Thyroid gland (tissue), 4 donors: ENCODE results near the gene NEK6. TPM values are rescaled to one million over a fixed set of nuclear protein-coding genes. Genes with fewer than 3 reads are reported as not detected.

Source experiments
- DNase-seq, 2 donors: peaks; one replicate each; pipeline ENCODE4 v3.0.0-alpha.2; 2019
- H3K27ac ChIP-seq, 3 donors: fragments of 200-600 bp; sonication (generic); 1 replicate in 2 of 3; 2 replicates in 1 of 3; pipeline ENCODE4 v1.5.1; 2016 to 2019; ENCODE audit warnings: mild to moderate bottlenecking in 1 of 3, moderate library complexity in 1 of 3
- H3K27me3 ChIP-seq: fragments of 200-600 bp; sonication (generic); one replicate; pipeline ENCODE4 v1.5.1; 2019
- H3K36me3 ChIP-seq, 2 donors: fragments of 200-600 bp; sonication (generic); one replicate each; pipeline ENCODE4 v1.5.1; 2016 to 2019
- H3K4me1 ChIP-seq, 2 donors: fragments of 200-600 bp; sonication (generic); one replicate each; pipeline ENCODE4 v1.5.1; 2017 to 2019
- H3K4me3 ChIP-seq, 3 donors: fragments of 200-600 bp; sonication (generic); replicated peaks in 1 of 3; 1 replicate in 2 of 3; 2 replicates in 1 of 3; pipeline ENCODE4 v1.5.1; 2016; ENCODE audit warnings: mild to moderate bottlenecking in 1 of 3
- H3K9me3 ChIP-seq: fragments of 200-600 bp; sonication (generic); one replicate; pipeline ENCODE4 v1.5.1; 2017
- CTCF ChIP-seq, 6 experiments: fragments of 200-600 bp in 3 of 6; fragments of 450-650 bp in 3 of 6; sonication (generic) in 3 of 6; IDR thresholded peaks; one replicate each; pipeline ENCODE4 v1.5.1; 2016 to 2019; ENCODE audit warnings: antibody characterized with exemption in 6 of 6, mild to moderate bottlenecking in 2 of 6, inconsistent platforms in 1 of 6, moderate library complexity in 1 of 6
- POLR2A ChIP-seq, 2 donors: fragments of 450-650 bp; IDR thresholded peaks; one replicate each; pipeline ENCODE4 v1.6.1; 2017; ENCODE audit warnings: antibody characterized with exemption in 2 of 2, mild to moderate bottlenecking in 2 of 2, moderate library complexity in 1 of 2
- WGBS, 2 donors: methylation state at CpG; one replicate each; pipeline ENCODE4 v1.1.5; 2017; 5-methylcytosine and 5-hydroxymethylcytosine counted together
- intact Hi-C: fragments of 100-400 bp; cut with DNase I; formaldehyde crosslinking; loops from one replicate; pipeline ENCODE4 v1.15.1; 2023
- total RNA-seq, 4 donors: library from RNA; depleted of rRNA; stranded (reverse); fragments of >200 nt; gene quantifications; one replicate each; pipeline ENCODE4 v1.2.3, GENCODE V29; 2016

Gene NEK6
- total RNA-seq, 4 donors from 2014 or later = 10.7 to 12.8 (median 11.0) TPM

GRCh38 chr9:124261736-124262648 is 4.2 kb downstream of the NEK6 start:
- DNase-seq = no peak
- peak overlapping the region in 2 of 3 donors; percentile 36 to 80 for H3K27ac ChIP-seq
- TF ChIP-seq CTCF (IDR thresholded peaks at IDR 0.05) = no peak
- no peak for TF ChIP-seq POLR2A (IDR thresholded peaks at IDR 0.05)
- no peaks in the 10 kb centered on the region for H3K36me3 ChIP-seq
- intact Hi-C loops = no loop called here
- peaks cover 13 to 55% of the 10 kb centered on the region in 2 donors for H3K4me1 ChIP-seq
- 84 to 85% methylated on average over 13 of the region's 13 CpGs for whole genome bisulfite sequencing, 2 donors
- no peaks in the 10 kb centered on the region for H3K27me3 ChIP-seq
- H3K9me3 ChIP-seq = no peaks in the 10 kb centered on the region
- H3K4me3 ChIP-seq = no peak overlapping the region

GRCh38 chr9:124262649-124262972 is 4.9 kb downstream of the NEK6 start:
- no peaks in the 10 kb centered on the region for H3K36me3 ChIP-seq
- no peaks in the 10 kb centered on the region for H3K27me3 ChIP-seq
- no peak overlapping the region for H3K27ac ChIP-seq
- peaks cover 19 to 56% of the 10 kb centered on the region in 2 donors for H3K4me1 ChIP-seq
- 89 to 91% methylated on average over 5 of the region's 5 CpGs for WGBS, 2 donors
- DNase-seq = no peak
- intact Hi-C loops = no loop called here
- no peak overlapping the region for H3K4me3 ChIP-seq
- H3K9me3 ChIP-seq = no peaks in the 10 kb centered on the region
- TF ChIP-seq CTCF (IDR thresholded peaks at IDR 0.05) (no peak), POLR2A (IDR thresholded peaks at IDR 0.05) (no peak)

GRCh38 chr9:124263213-124263612 is 5.5 kb downstream of the NEK6 start:
- 90 to 94% methylated on average over 10 to 11 of the region's 11 CpGs for WGBS, 2 donors
- H3K27ac ChIP-seq = no peak overlapping the region
- H3K36me3 ChIP-seq = no peaks in the 10 kb centered on the region
- DNase-seq = no peak
- H3K27me3 ChIP-seq = no peaks in the 10 kb centered on the region
- peaks cover 25 to 62% of the 10 kb centered on the region in 2 donors for H3K4me1 ChIP-seq
- H3K9me3 ChIP-seq = no peaks in the 10 kb centered on the region
- intact Hi-C loops = no loop called here
- TF ChIP-seq CTCF (IDR thresholded peaks at IDR 0.05) = no peak
- no peak for TF ChIP-seq POLR2A (IDR thresholded peaks at IDR 0.05)
- H3K4me3 ChIP-seq = no peak overlapping the region

- DNase-seq = no peak
- H3K9me3 ChIP-seq = no peaks in the 10 kb centered on the region
- H3K36me3 ChIP-seq = no peaks in the 10 kb centered on the region
- intact Hi-C loops = no loop called here
- no peak overlapping the region for H3K4me3 ChIP-seq
- H3K4me1 ChIP-seq = peaks cover 23 to 56% of the 10 kb centered on the region in 2 donors
- no peak overlapping the region for H3K27ac ChIP-seq
- 71 to 77% methylated on average over 21 to 22 of the region's 22 CpGs for WGBS, 2 donors
- no peaks in the 10 kb centered on the region for H3K27me3 ChIP-seq
- TF ChIP-seq POLR2A (IDR thresholded peaks at IDR 0.05) (no peak), CTCF (IDR thresholded peaks at IDR 0.05) (no peak)
These were observed 6.2 kb downstream of the NEK6 start for GRCh38 chr9:124263800-124264426.

- Histone ChIP-seq H3K27ac (no peak overlapping the region), H3K4me3 (no peak overlapping the region), H3K4me1 (peaks cover 16 to 49% of the 10 kb centered on the region in 2 donors), H3K36me3 (no peaks in the 10 kb centered on the region), H3K9me3 (no peaks in the 10 kb centered on the region), H3K27me3 (no peaks in the 10 kb centered on the region)
- WGBS, 2 donors = 86 to 93% methylated on average over 8 of the region's 8 CpGs
- DNase-seq = no peak
- intact Hi-C loops = no loop called here
- TF ChIP-seq CTCF (IDR thresholded peaks at IDR 0.05) = no peak
- no peak for TF ChIP-seq POLR2A (IDR thresholded peaks at IDR 0.05)
These were observed 7.1 kb downstream of the NEK6 start for GRCh38 chr9:124264823-124265233.
